ENCODE results near the gene KRT74.

- no peak for TF ChIP-seq CTCF (IDR thresholded peaks at IDR 0.05)
- no peak for TF ChIP-seq ZFX (IDR thresholded peaks at IDR 0.05; ENCODE audit: borderline replicate concordance)
Measured at GRCh38 chr12:52601671-52602070, 28.0 kb upstream of the KRT74 start.

All from 22Rv1 (cell line).